ENCODE results near the gene AIFM1.

DNA sequence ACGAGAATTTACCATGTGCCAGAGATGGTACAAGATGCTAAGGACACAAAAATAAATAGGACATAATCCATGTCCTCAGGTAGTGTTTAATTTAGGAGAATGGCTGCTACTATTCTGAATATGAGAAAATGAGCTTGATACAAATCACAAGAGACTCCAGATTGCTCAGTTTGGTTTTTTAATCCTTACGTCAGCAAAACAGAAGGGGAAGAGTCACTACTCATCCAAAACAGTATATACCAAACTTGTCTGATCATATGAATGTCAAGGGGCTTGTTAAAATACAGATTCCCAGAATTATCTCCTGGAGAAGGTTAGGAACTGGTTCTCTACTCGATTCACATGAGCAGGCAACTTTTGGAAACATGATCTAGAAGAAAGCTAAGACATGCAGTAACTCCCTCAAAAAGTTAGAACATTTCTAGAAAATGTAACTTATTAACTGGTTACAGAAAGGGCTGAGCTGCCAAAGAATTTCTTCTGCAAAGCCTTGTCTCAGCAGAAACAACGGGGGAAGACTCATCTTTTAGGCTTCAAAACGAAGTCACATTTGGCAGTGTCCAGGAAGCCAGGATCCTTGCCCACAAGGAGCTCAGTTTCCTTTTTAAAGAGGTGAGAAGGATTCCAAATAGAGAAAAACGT is 3.4 kb downstream of the AIFM1 start:
- TF ChIP-seq TAF1 (IDR thresholded peaks at IDR 0.05; ENCODE audit: low read depth) = no peak
- TF ChIP-seq, protein P1, sequence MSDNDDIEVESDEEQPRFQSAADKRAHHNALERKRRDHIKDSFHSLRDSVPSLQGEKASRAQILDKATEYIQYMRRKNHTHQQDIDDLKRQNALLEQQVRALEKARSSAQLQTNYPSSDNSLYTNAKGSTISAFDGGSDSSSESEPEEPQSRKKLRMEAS (IDR thresholded peaks at IDR 0.05) = no peak
- no peak for TF ChIP-seq CEBPB (IDR thresholded peaks at IDR 0.05)
- TF ChIP-seq, protein P2, sequence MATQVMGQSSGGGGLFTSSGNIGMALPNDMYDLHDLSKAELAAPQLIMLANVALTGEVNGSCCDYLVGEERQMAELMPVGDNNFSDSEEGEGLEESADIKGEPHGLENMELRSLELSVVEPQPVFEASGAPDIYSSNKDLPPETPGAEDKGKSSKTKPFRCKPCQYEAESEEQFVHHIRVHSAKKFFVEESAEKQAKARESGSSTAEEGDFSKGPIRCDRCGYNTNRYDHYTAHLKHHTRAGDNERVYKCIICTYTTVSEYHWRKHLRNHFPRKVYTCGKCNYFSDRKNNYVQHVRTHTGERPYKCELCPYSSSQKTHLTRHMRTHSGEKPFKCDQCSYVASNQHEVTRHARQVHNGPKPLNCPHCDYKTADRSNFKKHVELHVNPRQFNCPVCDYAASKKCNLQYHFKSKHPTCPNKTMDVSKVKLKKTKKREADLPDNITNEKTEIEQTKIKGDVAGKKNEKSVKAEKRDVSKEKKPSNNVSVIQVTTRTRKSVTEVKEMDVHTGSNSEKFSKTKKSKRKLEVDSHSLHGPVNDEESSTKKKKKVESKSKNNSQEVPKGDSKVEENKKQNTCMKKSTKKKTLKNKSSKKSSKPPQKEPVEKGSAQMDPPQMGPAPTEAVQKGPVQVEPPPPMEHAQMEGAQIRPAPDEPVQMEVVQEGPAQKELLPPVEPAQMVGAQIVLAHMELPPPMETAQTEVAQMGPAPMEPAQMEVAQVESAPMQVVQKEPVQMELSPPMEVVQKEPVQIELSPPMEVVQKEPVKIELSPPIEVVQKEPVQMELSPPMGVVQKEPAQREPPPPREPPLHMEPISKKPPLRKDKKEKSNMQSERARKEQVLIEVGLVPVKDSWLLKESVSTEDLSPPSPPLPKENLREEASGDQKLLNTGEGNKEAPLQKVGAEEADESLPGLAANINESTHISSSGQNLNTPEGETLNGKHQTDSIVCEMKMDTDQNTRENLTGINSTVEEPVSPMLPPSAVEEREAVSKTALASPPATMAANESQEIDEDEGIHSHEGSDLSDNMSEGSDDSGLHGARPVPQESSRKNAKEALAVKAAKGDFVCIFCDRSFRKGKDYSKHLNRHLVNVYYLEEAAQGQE (IDR thresholded peaks at IDR 0.05; ENCODE audit: low read depth) = no peak
- no peak for TF ChIP-seq YY1 (IDR thresholded peaks at IDR 0.05; ENCODE audit: low read depth)
- no peak for TF ChIP-seq RAD21 (IDR thresholded peaks at IDR 0.05; ENCODE audit: low read depth)
- no peak for TF ChIP-seq EP300 (IDR thresholded peaks at IDR 0.05; ENCODE audit: borderline replicate concordance)
- TF ChIP-seq CREB1 (IDR thresholded peaks at IDR 0.05; ENCODE audit: low read depth) = no peak
- no peak for TF ChIP-seq NFIC (IDR thresholded peaks at IDR 0.05)
- no peak for TF ChIP-seq ZBTB7A (IDR thresholded peaks at IDR 0.05; ENCODE audit: low read depth)
- TF ChIP-seq, protein P3, sequence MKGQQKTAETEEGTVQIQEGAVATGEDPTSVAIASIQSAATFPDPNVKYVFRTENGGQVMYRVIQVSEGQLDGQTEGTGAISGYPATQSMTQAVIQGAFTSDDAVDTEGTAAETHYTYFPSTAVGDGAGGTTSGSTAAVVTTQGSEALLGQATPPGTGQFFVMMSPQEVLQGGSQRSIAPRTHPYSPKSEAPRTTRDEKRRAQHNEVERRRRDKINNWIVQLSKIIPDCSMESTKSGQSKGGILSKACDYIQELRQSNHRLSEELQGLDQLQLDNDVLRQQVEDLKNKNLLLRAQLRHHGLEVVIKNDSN (IDR thresholded peaks at IDR 0.05) = no peak
- TF ChIP-seq TCF12 (IDR thresholded peaks at IDR 0.05; ENCODE audit: low read depth) = no peak

All from Ishikawa (cell line).